Uterus (tissue), 4 donors: ENCODE results near the gene NBEA. TPM values are rescaled to one million over a fixed set of nuclear protein-coding genes. Genes with fewer than 3 reads are reported as not detected.

Source experiments
- DNase-seq, 2 donors: peaks; one replicate each; pipeline ENCODE4 v3.0.0-alpha.2; 2019 to 2020
- H3K27ac ChIP-seq, 2 donors: fragments of 200-600 bp; sonication (generic); 1 replicate in 1 of 2; 2 replicates in 1 of 2; pipeline ENCODE4 v1.5.1; 2016 to 2018
- H3K27me3 ChIP-seq, 2 donors: fragments of 200-600 bp; sonication (generic); one replicate each; pipeline ENCODE4 v1.5.1; 2018 to 2019; ENCODE audit warnings: control low read depth in 1 of 2
- H3K36me3 ChIP-seq, 2 donors: fragments of 200-600 bp; sonication (generic); one replicate each; pipeline ENCODE4 v1.5.1; 2019; ENCODE audit warnings: control low read depth in 1 of 2
- H3K4me1 ChIP-seq, 2 donors: fragments of 200-600 bp; sonication (generic); one replicate each; pipeline ENCODE4 v1.5.1; 2018 to 2019; ENCODE audit warnings: control low read depth in 1 of 2
- H3K4me3 ChIP-seq, 2 donors: fragments of 200-600 bp; sonication (generic); 1 replicate in 1 of 2; 2 replicates in 1 of 2; pipeline ENCODE4 v1.5.1; 2018 to 2019; ENCODE audit warnings: mild to moderate bottlenecking in 1 of 2
- H3K9me3 ChIP-seq, 2 donors: fragments of 200-600 bp; sonication (generic); one replicate each; pipeline ENCODE4 v1.5.1; 2019; ENCODE audit warnings: control low read depth in 1 of 2
- POLR2A ChIP-seq, 2 donors: fragments of 450-650 bp; IDR thresholded peaks; one replicate each; pipeline ENCODE4 v1.6.1; 2016; ENCODE audit warnings: antibody characterized with exemption in 2 of 2, mild to moderate bottlenecking in 1 of 2, moderate library complexity in 1 of 2
- intact Hi-C: fragments of 100-400 bp; cut with DNase I; formaldehyde crosslinking; loops from one replicate; pipeline ENCODE4 v1.15.1; 2023; ENCODE audit warnings: low total_unique reads
- total RNA-seq, 4 donors: library from RNA; depleted of rRNA in 3 of 4; stranded (reverse); fragments of >200 nt in 3 of 4; gene quantifications; one replicate each; pipeline versions ENCODE4 v1.1.0 to v1.2.4, GENCODE V29; 2014 to 2023
- TF ChIP-seq, protein P1 (sequence below), 4 experiments: fragments of 200-600 bp in 2 of 4; fragments of 450-650 bp in 2 of 4; sonication (generic) in 2 of 4; IDR thresholded peaks; one replicate each; pipeline ENCODE4 v1.5.1; 2016 to 2019; ENCODE audit warnings: antibody characterized with exemption in 4 of 4, mild to moderate bottlenecking in 2 of 4, moderate library complexity in 1 of 4
- donor health status: DM: yes; HTN: yes; CAD: no.

NBEA gene
- total RNA-seq, 4 donors from 2014 or later = 15.6 to 58.1 (median 37.3) TPM

DNA sequence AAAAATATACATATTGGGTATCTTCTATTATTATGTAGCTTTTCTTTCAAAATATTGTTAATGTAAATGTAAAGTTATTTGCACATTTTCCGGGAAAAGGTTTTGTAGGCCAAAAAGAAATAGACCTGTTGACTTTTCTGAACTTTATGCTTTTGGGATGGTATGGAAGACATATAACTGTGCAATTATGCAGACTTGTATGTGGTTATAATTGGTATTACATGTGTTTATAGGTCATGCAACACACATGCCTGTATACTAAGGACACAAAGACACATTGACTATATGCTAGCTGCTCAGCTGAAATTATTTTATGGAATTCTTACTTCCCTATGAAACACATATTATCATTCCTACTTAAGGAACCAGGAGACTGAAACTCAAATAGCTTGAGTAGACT is 2.3 kb upstream of the NBEA start:
- Histone ChIP-seq H3K4me3 (no peak overlapping the region), H3K27ac (no peak overlapping the region), H3K27me3 (no peaks in the 10 kb centered on the region), H3K36me3 (no peaks in the 10 kb centered on the region), H3K9me3 (no peaks in the 10 kb centered on the region), H3K4me1 (no peaks in the 10 kb centered on the region)
- no peak for TF ChIP-seq POLR2A (IDR thresholded peaks at IDR 0.05)
- TF ChIP-seq, protein P1, sequence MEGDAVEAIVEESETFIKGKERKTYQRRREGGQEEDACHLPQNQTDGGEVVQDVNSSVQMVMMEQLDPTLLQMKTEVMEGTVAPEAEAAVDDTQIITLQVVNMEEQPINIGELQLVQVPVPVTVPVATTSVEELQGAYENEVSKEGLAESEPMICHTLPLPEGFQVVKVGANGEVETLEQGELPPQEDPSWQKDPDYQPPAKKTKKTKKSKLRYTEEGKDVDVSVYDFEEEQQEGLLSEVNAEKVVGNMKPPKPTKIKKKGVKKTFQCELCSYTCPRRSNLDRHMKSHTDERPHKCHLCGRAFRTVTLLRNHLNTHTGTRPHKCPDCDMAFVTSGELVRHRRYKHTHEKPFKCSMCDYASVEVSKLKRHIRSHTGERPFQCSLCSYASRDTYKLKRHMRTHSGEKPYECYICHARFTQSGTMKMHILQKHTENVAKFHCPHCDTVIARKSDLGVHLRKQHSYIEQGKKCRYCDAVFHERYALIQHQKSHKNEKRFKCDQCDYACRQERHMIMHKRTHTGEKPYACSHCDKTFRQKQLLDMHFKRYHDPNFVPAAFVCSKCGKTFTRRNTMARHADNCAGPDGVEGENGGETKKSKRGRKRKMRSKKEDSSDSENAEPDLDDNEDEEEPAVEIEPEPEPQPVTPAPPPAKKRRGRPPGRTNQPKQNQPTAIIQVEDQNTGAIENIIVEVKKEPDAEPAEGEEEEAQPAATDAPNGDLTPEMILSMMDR (IDR thresholded peaks at IDR 0.05) = no peak
- DNase-seq = no peak
- intact Hi-C loops = no loop called here

DNA sequence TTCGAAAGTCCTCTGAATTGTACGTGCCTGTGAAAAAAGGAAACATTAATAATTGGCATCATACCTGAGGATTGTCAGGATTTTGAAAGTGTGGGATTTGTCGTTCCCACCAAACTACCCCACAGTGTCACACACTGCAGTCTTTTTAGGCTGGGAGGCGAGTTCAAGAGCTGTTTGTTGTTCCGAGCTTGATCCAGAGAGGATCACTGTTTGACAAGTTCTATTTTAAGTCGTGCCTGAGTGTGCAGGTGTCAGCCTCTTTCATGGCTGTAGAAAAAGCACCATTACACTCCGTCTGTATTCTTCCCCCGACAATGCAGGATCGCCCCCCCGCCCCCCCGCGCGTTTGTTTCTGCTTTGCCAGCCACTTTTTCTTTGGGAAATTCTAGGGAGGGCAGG is 635 bp upstream of the NBEA start:
- Histone ChIP-seq H3K27ac (peak overlapping the region; percentile 87 to 89), H3K36me3 (no peaks in the 10 kb centered on the region), H3K27me3 (no peaks in the 10 kb centered on the region), H3K9me3 (no peaks in the 10 kb centered on the region), H3K4me1 (no peaks in the 10 kb centered on the region), H3K4me3 (peak overlapping the region; percentile 89 to 92)
- no peak for DNase-seq
- TF ChIP-seq, protein P1 (IDR thresholded peaks at IDR 0.05) = no peak
- no peak for TF ChIP-seq POLR2A (IDR thresholded peaks at IDR 0.05)
- intact Hi-C loops = no loop called here

DNA sequence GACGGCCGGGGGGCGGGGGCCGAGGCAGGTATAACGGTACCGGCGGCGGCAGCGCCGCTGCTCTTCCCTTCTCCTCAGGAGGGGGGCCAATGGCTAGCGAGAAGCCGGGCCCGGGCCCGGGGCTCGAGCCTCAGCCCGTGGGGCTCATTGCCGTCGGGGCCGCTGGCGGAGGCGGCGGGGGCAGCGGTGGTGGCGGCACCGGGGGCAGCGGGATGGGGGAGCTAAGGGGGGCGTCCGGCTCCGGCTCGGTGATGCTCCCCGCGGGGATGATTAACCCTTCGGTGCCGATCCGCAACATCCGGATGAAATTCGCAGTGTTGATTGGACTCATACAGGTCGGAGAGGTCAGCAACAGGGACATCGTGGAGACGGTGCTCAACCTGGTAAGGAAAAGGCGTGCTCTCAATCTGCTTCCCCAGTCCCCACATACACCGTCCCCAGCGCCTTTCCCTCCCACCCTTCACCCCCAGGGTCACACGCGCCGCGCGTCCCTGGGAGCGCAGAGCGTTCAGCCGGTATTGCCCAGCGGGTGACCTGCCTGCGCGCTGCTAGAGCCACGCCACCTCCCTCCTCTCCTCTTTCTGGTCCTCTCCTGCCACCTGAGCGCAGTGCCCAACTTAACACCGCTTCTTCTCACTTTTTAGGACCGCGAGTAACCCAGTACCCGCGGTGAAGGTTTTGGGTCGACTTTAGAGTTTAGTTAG is 814 bp downstream of the NBEA start:
- H3K27ac ChIP-seq = peak overlapping the region; percentile 87 to 89
- peak overlapping the region; percentile 89 to 92 for H3K4me3 ChIP-seq
- intact Hi-C loops = no loop called here

DNA sequence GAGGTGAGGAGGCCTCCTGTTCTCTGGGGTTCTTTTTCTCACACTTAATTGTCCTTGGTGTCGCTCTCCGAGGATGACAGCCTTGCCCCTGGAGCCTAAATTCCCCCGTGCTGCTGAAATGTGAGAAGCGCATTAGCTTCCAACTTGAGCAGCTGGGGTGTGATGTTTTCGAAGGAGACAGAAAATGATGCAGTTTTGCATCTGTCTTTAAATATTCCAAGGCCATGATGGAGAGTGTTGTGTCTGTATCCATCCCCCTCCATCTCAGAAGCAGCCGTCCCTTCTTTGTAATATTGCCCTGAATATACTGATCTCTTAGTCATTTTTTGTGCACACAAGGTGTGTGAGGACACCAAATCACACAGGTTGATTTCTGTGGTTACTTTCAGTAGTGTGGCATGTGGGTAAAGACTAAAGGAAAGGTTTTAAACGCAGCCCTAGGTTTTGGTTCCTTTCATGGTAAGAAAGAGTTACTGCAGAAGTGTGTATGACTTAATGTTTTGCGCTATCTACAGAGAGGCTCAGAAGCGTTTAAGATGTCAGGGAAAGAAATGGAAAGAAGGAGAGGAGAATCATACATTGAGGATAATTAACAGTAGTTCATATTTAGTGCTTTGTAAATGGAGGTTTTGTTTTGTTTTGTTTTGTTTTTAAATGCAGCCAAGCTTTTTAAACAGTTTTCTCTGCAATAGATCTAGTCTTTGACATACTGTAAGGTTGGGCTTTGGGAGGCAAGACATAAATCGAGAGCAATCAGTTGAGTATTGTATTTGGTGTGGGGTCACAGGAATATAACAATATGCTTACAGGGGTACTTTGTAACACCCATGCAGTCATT is 1.6 kb downstream of the NBEA start:
- Histone ChIP-seq H3K36me3 (no peaks in the 10 kb centered on the region), H3K4me1 (no peaks in the 10 kb centered on the region), H3K27ac (peak overlapping the region; percentile 87 to 89), H3K4me3 (peak overlapping the region; percentile 89 to 92), H3K9me3 (no peaks in the 10 kb centered on the region), H3K27me3 (no peaks in the 10 kb centered on the region)
- no peak for TF ChIP-seq POLR2A (IDR thresholded peaks at IDR 0.05)
- TF ChIP-seq, protein P1 (IDR thresholded peaks at IDR 0.05) = no peak
- intact Hi-C loops = no loop called here
- DNase-seq = no peak

More for the DNA sequence above, 814 bp downstream of the NBEA start:
- Histone ChIP-seq H3K27me3 (no peaks in the 10 kb centered on the region), H3K9me3 (no peaks in the 10 kb centered on the region), H3K4me1 (no peaks in the 10 kb centered on the region), H3K36me3 (no peaks in the 10 kb centered on the region)
- TF ChIP-seq, protein P1 (IDR thresholded peaks at IDR 0.05) = no peak
- no peak for TF ChIP-seq POLR2A (IDR thresholded peaks at IDR 0.05)
- peak; percentile 18 to 20 for DNase-seq

DNA sequence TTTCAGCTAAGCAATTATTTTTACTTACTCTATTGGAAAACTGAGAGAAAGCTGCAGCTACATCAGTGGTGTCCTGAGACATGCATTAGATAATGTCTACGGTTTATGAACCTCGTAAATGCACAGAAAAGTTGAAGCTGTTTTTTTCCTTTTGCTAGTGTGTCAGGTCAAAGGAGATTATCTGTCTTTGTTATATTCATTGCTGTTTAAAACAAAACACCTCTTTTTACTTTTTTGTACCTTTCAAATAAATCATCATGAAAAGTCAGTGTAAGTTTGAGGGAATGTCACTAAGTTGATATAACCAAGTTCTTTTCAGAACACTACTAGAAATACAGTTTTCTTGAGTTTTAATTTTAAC is 2.2 kb downstream of the NBEA start:
- intact Hi-C loops = no loop called here
- H3K9me3 ChIP-seq = no peaks in the 10 kb centered on the region
- no peak overlapping the region for H3K27ac ChIP-seq

More for the DNA sequence above, 2.2 kb downstream of the NBEA start:
- Histone ChIP-seq H3K27me3 (no peaks in the 10 kb centered on the region), H3K4me1 (no peaks in the 10 kb centered on the region), H3K4me3 (peak overlapping the region; percentile 89 to 92), H3K36me3 (no peaks in the 10 kb centered on the region)
- no peak for DNase-seq
- TF ChIP-seq, protein P1 (IDR thresholded peaks at IDR 0.05) = no peak
- no peak for TF ChIP-seq POLR2A (IDR thresholded peaks at IDR 0.05)
